Activated naive CD8-positive, alpha-beta T cell treated with anti-CD3 and anti-CD28 coated beads, Interleukin-2, amount 50 U/mL, for 24 hours (primary cell): ENCODE data around the gene RCOR1.
"Not testable (repeated sequence)": the region's sequence is repeated elsewhere in the genome, so short reads cannot be mapped to it uniquely, and the experiment has no call there.

Experiments used
- ATAC-seq: fragments of 150-1000 bp; cut with Tn5 transposase; one replicate; pipeline ENCODE4 v1.10.0; 2021
- DNase-seq: peaks from one replicate; pipeline ENCODE4 v3.0.0; 2021
- H3K27ac Mint-ChIP-seq: one replicate; pipeline ENCODE4 v1.8.0; 2021; ENCODE audit warnings: mild to moderate bottlenecking, mixed read lengths
- H3K27me3 Mint-ChIP-seq: one replicate; pipeline ENCODE4 v1.8.0; 2021; ENCODE audit warnings: mixed read lengths
- H3K36me3 Mint-ChIP-seq: one replicate; pipeline ENCODE4 v1.8.0; 2021; ENCODE audit warnings: low read depth, mixed read lengths
- H3K4me1 Mint-ChIP-seq: one replicate; pipeline ENCODE4 v1.8.0; 2021; ENCODE audit warnings: mixed read lengths
- H3K4me3 Mint-ChIP-seq: one replicate; pipeline ENCODE4 v1.8.0; 2021; ENCODE audit warnings: mild to moderate bottlenecking, moderate library complexity, mixed read lengths
- H3K9me3 Mint-ChIP-seq: one replicate; pipeline ENCODE4 v1.8.0; 2021; ENCODE audit warnings: mixed read lengths

The RCOR1 gene

DNA sequence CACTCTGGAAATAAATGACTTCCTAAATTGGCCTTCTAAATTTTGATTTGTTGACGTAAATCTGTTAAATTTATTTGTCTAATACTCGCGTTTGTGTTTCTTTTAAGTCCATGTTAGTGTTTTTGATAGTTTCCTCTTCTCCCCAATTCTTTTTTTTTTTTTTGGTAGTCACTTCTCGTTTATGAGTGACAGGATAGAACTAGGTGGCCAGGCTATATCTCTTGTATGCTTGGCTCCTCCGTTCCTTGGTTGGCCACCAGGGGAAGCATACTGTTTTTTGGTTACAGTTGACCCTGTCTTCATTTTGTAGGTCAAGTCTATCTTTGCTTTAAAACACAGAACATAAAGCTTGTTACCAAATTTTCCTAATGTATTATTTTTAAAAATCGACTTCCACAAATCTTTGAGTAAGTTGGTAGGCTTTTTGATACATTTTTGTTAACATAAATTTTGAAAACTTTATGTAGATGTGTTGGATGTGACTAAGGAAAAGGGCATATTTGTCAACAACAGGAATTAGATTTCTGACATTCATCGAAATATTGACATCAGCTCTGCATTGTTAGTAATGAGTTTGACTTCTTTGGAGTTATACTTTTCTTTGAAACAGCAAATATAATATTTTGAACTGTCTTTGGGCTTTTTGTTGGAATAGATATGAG, 2.2 kb downstream of the RCOR1 start:
- no peaks in the 10 kb centered on the region for H3K9me3 Mint-ChIP-seq

GRCh38 chr14:102601378-102601925, 9.0 kb downstream of the RCOR1 start:
- DNase-seq (no peak), ATAC-seq (no peak)
- Mint-ChIP-seq H3K36me3 (peaks cover 9% of the 10 kb centered on the region), H3K27me3 (no peaks in the 10 kb centered on the region), H3K4me3 (no peak overlapping the region), H3K9me3 (no peaks in the 10 kb centered on the region), H3K4me1 (peaks cover 40% of the 10 kb centered on the region), H3K27ac (no peak overlapping the region)

More for the DNA sequence above, 2.2 kb downstream of the RCOR1 start:
- Mint-ChIP-seq H3K27me3 (no peaks in the 10 kb centered on the region), H3K36me3 (peaks cover 10% of the 10 kb centered on the region), H3K4me1 (peaks cover 36% of the 10 kb centered on the region), H3K4me3 (peak overlapping the region; percentile 88), H3K27ac (peak overlapping the region; percentile 35)
- DNase-seq (peak; percentile 65), ATAC-seq (peak; percentile 22)

DNA sequence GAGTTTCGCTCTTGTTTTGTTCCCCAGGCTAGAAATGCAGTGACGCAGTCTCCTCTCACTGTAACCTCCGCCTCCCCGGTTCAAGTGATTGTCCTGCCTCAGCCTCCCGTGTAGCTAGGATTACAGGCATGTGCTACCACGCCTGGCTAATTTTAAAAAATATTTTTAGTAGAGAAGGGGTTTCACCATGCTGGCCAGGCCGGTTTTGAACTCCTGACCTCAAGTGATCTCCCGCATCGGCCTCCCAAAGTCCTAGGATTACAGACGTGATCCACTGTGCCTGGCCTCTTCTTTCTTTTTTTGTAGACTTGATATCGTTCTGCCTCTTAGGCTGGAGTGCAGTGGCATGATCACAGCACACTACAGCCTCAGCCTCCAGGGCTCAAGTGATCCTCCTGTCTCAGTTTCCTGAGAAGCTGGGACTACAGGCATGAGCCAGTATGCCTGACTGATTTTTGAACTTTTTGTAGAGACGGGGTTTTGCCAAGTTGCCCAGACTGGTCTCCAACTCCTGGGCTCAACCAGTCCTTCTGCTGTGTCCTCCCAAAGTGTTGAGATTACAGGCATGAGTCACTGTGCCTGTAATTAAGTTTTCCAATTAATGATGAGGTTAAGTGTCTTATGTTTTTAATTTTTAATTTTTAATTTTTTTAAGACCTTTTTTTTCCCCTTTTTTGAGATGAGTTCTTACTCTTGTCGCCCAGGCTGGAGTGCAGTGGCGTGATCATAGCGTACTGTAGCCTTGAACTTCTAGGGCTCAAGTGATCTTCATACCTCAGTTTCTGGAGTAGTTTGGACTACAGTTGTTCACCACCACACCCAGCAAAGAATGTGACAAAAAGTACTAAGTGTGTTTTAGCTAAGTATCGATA, 10.2 kb downstream of the RCOR1 start:
- Mint-ChIP-seq H3K36me3 (peaks cover 9% of the 10 kb centered on the region), H3K27me3 (no peaks in the 10 kb centered on the region), H3K27ac (no peak overlapping the region), H3K4me3 (no peak overlapping the region), H3K9me3 (no peaks in the 10 kb centered on the region), H3K4me1 (peaks cover 43% of the 10 kb centered on the region)
- ATAC-seq, result no peak
- DNase-seq, result no peak

DNA sequence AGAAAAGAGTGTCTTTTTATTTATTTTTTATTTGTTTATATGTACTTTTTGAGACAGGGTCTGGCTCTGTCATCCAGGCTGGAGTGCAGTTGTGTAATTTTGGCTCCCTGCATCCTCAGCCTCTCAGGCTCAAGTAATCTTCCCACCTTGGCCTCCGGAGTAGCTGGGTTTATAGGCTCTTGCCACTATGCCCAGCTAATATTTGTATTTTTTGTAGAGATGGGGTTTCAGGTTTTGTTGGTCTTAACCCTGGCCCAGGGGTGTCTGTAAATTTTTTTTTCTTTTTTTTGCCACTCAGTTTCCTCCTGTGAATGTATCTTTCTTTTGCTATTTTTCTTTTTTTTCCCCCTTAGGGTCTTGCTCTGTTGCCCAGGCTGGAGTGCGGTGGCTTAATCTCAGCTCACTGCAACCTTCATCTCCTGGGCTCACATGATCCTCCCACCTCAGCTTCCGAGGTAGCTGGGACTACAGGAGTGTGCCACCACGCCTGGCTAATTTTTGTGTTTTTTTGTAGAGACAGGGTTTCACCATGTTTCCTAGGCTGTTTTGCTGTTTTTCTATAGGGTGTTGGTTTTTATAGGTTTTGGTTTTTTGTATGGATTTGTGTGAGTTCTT, 11.0 kb downstream of the RCOR1 start:
- H3K36me3 Mint-ChIP-seq, result peaks cover 9% of the 10 kb centered on the region
- no peak for DNase-seq
- no peaks in the 10 kb centered on the region for H3K9me3 Mint-ChIP-seq
- H3K4me1 Mint-ChIP-seq, result peaks cover 48% of the 10 kb centered on the region
- no peak for ATAC-seq
- no peak overlapping the region for H3K4me3 Mint-ChIP-seq
- no peaks in the 10 kb centered on the region for H3K27me3 Mint-ChIP-seq
- no peak overlapping the region for H3K27ac Mint-ChIP-seq

DNA sequence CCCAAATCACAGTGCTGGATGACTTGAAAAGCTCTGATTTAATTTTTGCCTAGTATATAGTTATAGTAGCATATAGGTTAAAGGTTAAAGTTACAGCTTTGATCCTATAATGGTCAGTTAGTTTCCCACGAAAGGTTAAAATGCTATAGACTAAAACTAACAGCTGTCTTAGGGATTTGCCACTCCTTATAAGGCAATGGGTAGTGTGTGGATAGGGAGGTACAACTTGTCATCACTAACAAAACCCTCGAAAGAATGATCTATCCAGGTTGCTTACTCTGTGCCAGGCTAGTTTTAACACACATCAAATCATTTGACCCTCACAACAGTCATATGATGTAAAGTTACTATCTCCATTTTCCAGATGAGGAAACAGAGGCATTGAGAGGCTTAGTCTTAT, 11.7 kb downstream of the RCOR1 start:
- Mint-ChIP-seq H3K9me3 (no peaks in the 10 kb centered on the region), H3K27ac (no peak overlapping the region), H3K27me3 (no peaks in the 10 kb centered on the region), H3K4me3 (no peak overlapping the region), H3K36me3 (peaks cover 8% of the 10 kb centered on the region), H3K4me1 (peaks cover 47% of the 10 kb centered on the region)
- no peak for ATAC-seq
- no peak for DNase-seq

DNA sequence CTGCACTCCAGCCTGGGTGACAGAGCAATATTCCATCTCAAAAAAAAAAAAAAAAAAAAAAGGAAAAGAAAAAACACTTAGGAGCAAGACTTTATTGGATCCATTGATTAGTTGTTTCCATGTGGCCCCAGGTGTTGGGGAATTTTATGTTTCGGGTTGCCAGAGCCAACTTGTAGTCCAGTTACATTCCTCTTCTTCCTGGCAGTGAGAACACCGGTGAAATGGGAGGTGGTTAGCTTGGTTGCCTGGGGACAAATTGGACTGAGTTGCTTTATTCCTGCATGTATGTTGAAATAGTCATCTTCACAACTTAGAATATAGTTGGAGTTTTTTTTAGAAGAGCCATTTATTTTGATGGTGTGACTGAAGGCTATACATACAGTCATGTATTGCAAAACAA, 12.6 kb downstream of the RCOR1 start:
- ATAC-seq (no peak), DNase-seq (no peak)
- H3K4me1 Mint-ChIP-seq, result peaks cover 43% of the 10 kb centered on the region
- no peaks in the 10 kb centered on the region for H3K9me3 Mint-ChIP-seq
- no peak overlapping the region for H3K27ac Mint-ChIP-seq
- no peaks in the 10 kb centered on the region for H3K27me3 Mint-ChIP-seq
- peaks cover 7% of the 10 kb centered on the region for H3K36me3 Mint-ChIP-seq
- H3K4me3 Mint-ChIP-seq, result no peak overlapping the region

DNA sequence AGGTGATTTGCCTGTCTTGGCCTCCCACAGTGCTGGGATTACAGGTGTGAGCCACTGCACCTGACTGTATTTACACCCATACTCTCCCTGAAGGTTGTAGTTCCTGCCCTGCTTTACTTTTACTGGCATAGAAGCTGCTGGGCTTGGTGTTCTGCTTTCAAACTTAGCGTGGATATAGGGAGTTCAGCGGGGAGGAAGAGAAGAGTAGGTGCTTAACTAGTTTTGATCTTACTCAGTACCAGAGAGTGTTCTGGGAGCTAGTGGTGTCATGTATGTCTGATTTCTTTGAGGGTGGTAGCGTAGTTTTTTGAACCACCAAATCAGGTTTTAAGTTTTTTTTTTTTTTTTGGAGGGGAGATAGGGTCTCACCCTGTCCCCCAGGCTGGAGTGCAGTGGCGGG, 13.8 kb downstream of the RCOR1 start:
- no peaks in the 10 kb centered on the region for H3K27me3 Mint-ChIP-seq
- no peak overlapping the region for H3K4me3 Mint-ChIP-seq
- no peak for ATAC-seq
- H3K9me3 Mint-ChIP-seq, result no peaks in the 10 kb centered on the region
- H3K27ac Mint-ChIP-seq, result no peak overlapping the region
- H3K36me3 Mint-ChIP-seq, result peaks cover 5% of the 10 kb centered on the region
- DNase-seq, result no peak
- peaks cover 47% of the 10 kb centered on the region for H3K4me1 Mint-ChIP-seq

- H3K9me3 Mint-ChIP-seq, result no peaks in the 10 kb centered on the region
- H3K27ac Mint-ChIP-seq, result no peak overlapping the region
- peaks cover 2% of the 10 kb centered on the region for H3K36me3 Mint-ChIP-seq
- ATAC-seq (no peak), DNase-seq (no peak)
- H3K4me3 Mint-ChIP-seq, result no peak overlapping the region
- no peaks in the 10 kb centered on the region for H3K27me3 Mint-ChIP-seq
- peaks cover 38% of the 10 kb centered on the region for H3K4me1 Mint-ChIP-seq
Measured at GRCh38 chr14:102608064-102608446, 15.6 kb downstream of the RCOR1 start.

- Mint-ChIP-seq H3K36me3 (peaks cover 6% of the 10 kb centered on the region), H3K9me3 (no peaks in the 10 kb centered on the region), H3K4me3 (no peak overlapping the region), H3K4me1 (peaks cover 24% of the 10 kb centered on the region), H3K27me3 (no peaks in the 10 kb centered on the region), H3K27ac (no peak overlapping the region)
- ATAC-seq, result no peak
- DNase-seq, result no peak
Measured at GRCh38 chr14:102610968-102611811, 18.7 kb downstream of the RCOR1 start.

- peaks cover 21% of the 10 kb centered on the region for H3K4me1 Mint-ChIP-seq
- DNase-seq (no peak), ATAC-seq (no peak)
- no peak overlapping the region for H3K27ac Mint-ChIP-seq
- H3K36me3 Mint-ChIP-seq, result peaks cover 6% of the 10 kb centered on the region
- H3K27me3 Mint-ChIP-seq, result no peaks in the 10 kb centered on the region
- H3K9me3 Mint-ChIP-seq, result no peaks in the 10 kb centered on the region
- H3K4me3 Mint-ChIP-seq, result no peak overlapping the region
Measured at GRCh38 chr14:102616318-102616717, 23.9 kb downstream of the RCOR1 start.

DNA sequence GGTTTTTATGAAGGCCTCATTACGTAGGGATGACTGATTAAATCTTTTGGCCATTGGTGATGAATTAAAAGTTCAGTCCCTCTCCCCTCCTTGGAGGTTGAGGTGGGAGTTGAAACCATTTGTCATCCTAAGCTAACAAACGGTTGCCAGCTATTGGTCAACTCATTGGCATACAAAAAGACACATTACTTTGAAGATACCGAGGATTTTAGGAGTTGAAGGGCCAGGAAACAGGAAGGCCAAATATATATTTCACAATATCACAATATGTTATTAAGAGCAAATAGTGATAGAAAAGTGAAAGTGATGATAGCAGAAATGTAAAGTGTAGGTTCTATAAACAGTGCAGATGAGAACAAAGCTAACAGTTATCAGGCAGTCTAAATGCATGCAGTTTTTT, 24.4 kb downstream of the RCOR1 start:
- Mint-ChIP-seq H3K36me3 (peaks cover 6% of the 10 kb centered on the region), H3K27ac (no peak overlapping the region)
- DNase-seq, result no peak

DNA sequence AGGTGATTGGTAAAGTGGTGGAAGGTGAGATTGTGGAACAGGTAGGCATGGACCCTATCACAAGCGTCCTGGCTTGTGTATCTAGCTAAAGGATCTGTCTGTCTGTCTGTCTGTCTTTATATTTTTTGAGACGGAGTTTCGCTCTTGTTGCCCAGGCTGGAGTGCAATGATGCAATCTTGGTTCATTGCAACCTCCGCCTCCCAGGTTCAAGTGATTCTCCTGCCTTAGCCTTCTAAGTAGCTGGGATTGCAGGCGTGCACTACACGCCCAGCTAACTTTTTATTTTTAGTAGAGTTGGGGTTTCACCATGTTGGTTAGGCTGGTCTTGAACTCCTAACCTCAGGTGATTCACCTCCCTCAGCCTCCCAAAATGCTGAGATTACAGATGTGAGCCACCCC, 26.6 kb downstream of the RCOR1 start:
- not testable (repeated sequence) for H3K9me3 Mint-ChIP-seq, ATAC-seq, DNase-seq, H3K4me3 Mint-ChIP-seq, H3K27me3 Mint-ChIP-seq, H3K27ac Mint-ChIP-seq, H3K36me3 Mint-ChIP-seq
- H3K4me1 Mint-ChIP-seq, result peaks cover 36% of the 10 kb centered on the region

More for the DNA sequence above, 24.4 kb downstream of the RCOR1 start:
- Mint-ChIP-seq H3K27me3 (no peaks in the 10 kb centered on the region), H3K4me1 (peaks cover 25% of the 10 kb centered on the region), H3K9me3 (no peaks in the 10 kb centered on the region), H3K4me3 (no peak overlapping the region)
- no peak for ATAC-seq

GRCh38 chr14:102620413-102620812, 28.0 kb downstream of the RCOR1 start:
- Mint-ChIP-seq H3K9me3 (no peaks in the 10 kb centered on the region), H3K36me3 (peaks cover 6% of the 10 kb centered on the region), H3K27ac (no peak overlapping the region), H3K4me3 (no peak overlapping the region), H3K27me3 (no peaks in the 10 kb centered on the region), H3K4me1 (peaks cover 40% of the 10 kb centered on the region)
- ATAC-seq (no peak), DNase-seq (no peak)

DNA sequence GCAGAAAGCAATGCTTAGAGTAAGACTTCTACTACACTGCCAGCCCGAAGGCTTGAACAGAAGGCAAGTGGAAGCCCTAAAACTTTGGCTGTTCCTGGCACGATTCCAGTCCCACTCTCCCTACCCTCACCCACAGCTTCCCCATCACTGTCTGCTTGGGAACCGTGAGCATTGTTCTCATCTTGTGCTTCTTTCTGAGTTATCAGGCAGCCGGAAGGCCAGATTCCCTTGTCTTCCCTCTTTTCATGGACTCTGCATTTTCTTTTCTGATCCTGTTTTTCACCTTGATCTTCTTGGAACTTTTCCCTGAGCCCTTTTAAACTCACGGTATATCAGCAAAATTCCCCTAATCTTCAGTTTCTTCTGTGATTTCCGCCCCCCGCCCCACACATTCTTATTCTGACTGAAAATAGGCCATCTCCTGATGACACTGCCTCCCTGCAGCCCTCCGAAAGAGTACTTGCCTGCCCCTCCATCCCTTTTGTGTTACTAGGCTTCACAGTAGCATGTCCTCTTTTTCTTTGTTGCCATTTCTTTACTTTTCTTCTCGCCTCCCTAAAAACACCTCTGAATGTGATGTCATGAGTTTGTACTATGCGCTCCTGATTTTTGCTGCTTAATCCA, 29.9 kb downstream of the RCOR1 start:
- no peak overlapping the region for H3K4me3 Mint-ChIP-seq
- H3K36me3 Mint-ChIP-seq, result peaks cover 2% of the 10 kb centered on the region
- peaks cover 44% of the 10 kb centered on the region for H3K4me1 Mint-ChIP-seq
- ATAC-seq, result no peak
- no peak for DNase-seq
- H3K27ac Mint-ChIP-seq, result no peak overlapping the region
- no peaks in the 10 kb centered on the region for H3K9me3 Mint-ChIP-seq
- no peaks in the 10 kb centered on the region for H3K27me3 Mint-ChIP-seq
